ENCODE measurements around the gene RCAN2.

GRCh38 chr6:46258249-46258648, 233.0 kb downstream of the RCAN2 start:
- TF ChIP-seq CTCF (IDR thresholded peaks at IDR 0.05), result no peak
- TF ChIP-seq, protein P1, sequence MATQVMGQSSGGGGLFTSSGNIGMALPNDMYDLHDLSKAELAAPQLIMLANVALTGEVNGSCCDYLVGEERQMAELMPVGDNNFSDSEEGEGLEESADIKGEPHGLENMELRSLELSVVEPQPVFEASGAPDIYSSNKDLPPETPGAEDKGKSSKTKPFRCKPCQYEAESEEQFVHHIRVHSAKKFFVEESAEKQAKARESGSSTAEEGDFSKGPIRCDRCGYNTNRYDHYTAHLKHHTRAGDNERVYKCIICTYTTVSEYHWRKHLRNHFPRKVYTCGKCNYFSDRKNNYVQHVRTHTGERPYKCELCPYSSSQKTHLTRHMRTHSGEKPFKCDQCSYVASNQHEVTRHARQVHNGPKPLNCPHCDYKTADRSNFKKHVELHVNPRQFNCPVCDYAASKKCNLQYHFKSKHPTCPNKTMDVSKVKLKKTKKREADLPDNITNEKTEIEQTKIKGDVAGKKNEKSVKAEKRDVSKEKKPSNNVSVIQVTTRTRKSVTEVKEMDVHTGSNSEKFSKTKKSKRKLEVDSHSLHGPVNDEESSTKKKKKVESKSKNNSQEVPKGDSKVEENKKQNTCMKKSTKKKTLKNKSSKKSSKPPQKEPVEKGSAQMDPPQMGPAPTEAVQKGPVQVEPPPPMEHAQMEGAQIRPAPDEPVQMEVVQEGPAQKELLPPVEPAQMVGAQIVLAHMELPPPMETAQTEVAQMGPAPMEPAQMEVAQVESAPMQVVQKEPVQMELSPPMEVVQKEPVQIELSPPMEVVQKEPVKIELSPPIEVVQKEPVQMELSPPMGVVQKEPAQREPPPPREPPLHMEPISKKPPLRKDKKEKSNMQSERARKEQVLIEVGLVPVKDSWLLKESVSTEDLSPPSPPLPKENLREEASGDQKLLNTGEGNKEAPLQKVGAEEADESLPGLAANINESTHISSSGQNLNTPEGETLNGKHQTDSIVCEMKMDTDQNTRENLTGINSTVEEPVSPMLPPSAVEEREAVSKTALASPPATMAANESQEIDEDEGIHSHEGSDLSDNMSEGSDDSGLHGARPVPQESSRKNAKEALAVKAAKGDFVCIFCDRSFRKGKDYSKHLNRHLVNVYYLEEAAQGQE (IDR thresholded peaks at IDR 0.05; ENCODE audit: insufficient read depth in 1 of 2, low read depth in 2 of 2, low read length in 1 of 2), result no peak
